Epithelial cell of proximal tubule (primary cell): ENCODE results near the gene AGER. TPM values are rescaled to one million over a fixed set of nuclear protein-coding genes. Genes with fewer than 3 reads are reported as not detected.

Experiments
- DNase-seq: peaks from one replicate; pipeline ENCODE4 v3.0.0-alpha.2; 2011; ENCODE audit warnings: low read depth
- H3K4me3 ChIP-seq: 2 replicates; pipeline ENCODE4 v1.5.1; 2011; ENCODE audit warnings: low read depth, mild to moderate bottlenecking, low read length
- CTCF ChIP-seq: conservative IDR thresholded peaks from 2 replicates; pipeline ENCODE4 v1.5.1; 2012; ENCODE audit warnings: low read depth, mild to moderate bottlenecking, low read length
- total RNA-seq: library from RNA; depleted of rRNA; stranded (reverse); fragments of >200 nt; gene quantifications from 2 replicates; pipeline ENCODE4 v1.2.3, GENCODE V29; 2015

Gene AGER
- total RNA-seq, 1 donor from 2014 or later, result 1.4 TPM

GRCh38 chr6:32152769-32153563 lies 31.1 kb downstream of the AGER start:
- peak overlapping the region; percentile 99 for H3K4me3 ChIP-seq
- no peak for DNase-seq
- no peak for TF ChIP-seq CTCF

GRCh38 chr6:32151863-32152768 lies 31.9 kb downstream of the AGER start, which contains the start of gene PRRT1:
TSS of gene PRRT1 (minus strand) at chr6:32151939. CDS start at chr6:32151827, 112 bp downstream.
- no peak for DNase-seq
- no peak for TF ChIP-seq CTCF
- peak within 1 kb of the TSS; percentile 99 for H3K4me3 ChIP-seq

GRCh38 chr6:32151181-32151862 lies 32.7 kb downstream of the AGER start:
- no peak for TF ChIP-seq CTCF
- H3K4me3 ChIP-seq, result no peak overlapping the region
- no peak for DNase-seq

- TF ChIP-seq CTCF, result no peak
- DNase-seq, result no peak
- no peak overlapping the region for H3K4me3 ChIP-seq
Measured at GRCh38 chr6:32149932-32150870, 33.9 kb downstream of the AGER start.

GRCh38 chr6:32149092-32149755 lies 34.8 kb downstream of the AGER start:
- TF ChIP-seq CTCF, result no peak
- H3K4me3 ChIP-seq, result peak overlapping the region; percentile 47
- DNase-seq, result no peak
